PC-3 (cell line): ENCODE measurements around the gene SRSF1.

Source experiments
- EZH2 ChIP-seq: fragments of 300-600 bp; sonication (generic); IDR thresholded peaks from one replicate; pipeline ENCODE4 v1.6.1; 2017; ENCODE audit warnings: antibody characterized with exemption, mild to moderate bottlenecking, low read length; ENCODE audit not compliant: unreplicated experiment
- TF ChIP-seq, protein P1 (sequence below): fragments of 300-600 bp; sonication (generic); conservative IDR thresholded peaks from 2 replicates; pipeline ENCODE4 v1.5.1; 2017; ENCODE audit warnings: antibody characterized with exemption, low read depth, mild to moderate bottlenecking, low read length

DNA sequence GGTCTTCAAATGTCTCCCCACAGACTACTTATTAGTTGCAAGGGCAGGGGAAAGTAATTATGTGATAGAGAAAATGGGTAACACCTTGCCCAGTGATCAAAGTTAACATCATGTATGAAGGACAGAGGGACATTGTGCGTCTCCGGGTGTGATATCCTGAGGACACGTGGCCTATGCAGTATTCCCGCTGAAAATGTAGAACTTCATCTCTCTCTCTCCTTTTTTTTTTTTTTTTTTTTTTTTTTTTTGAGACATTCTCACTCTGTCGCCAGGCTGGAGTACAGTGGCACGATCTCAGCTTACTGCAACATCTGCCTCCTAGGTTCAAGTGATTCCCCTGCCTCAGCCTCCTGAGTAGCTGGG, 43.9 kb downstream of the SRSF1 start:
- TF ChIP-seq, protein P1, sequence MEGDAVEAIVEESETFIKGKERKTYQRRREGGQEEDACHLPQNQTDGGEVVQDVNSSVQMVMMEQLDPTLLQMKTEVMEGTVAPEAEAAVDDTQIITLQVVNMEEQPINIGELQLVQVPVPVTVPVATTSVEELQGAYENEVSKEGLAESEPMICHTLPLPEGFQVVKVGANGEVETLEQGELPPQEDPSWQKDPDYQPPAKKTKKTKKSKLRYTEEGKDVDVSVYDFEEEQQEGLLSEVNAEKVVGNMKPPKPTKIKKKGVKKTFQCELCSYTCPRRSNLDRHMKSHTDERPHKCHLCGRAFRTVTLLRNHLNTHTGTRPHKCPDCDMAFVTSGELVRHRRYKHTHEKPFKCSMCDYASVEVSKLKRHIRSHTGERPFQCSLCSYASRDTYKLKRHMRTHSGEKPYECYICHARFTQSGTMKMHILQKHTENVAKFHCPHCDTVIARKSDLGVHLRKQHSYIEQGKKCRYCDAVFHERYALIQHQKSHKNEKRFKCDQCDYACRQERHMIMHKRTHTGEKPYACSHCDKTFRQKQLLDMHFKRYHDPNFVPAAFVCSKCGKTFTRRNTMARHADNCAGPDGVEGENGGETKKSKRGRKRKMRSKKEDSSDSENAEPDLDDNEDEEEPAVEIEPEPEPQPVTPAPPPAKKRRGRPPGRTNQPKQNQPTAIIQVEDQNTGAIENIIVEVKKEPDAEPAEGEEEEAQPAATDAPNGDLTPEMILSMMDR = no peak
- TF ChIP-seq EZH2 = no peak
